GM12891 (cell line): ENCODE data around the gene PRDM4.

Source experiments
- POLR2A ChIP-seq: IDR thresholded peaks from 2 replicates; pipeline ENCODE4 v1.6.1; 2011; ENCODE audit warnings: low read depth, low read length, control low read depth
- POLR2AphosphoS5 ChIP-seq: IDR thresholded peaks from 2 replicates; pipeline ENCODE4 v1.6.1; 2011; ENCODE audit warnings: low read depth, low read length, control low read depth
- TAF1 ChIP-seq: IDR thresholded peaks from 2 replicates; pipeline ENCODE4 v1.6.1; 2011; ENCODE audit warnings: low read depth, low read length, control low read depth

DNA sequence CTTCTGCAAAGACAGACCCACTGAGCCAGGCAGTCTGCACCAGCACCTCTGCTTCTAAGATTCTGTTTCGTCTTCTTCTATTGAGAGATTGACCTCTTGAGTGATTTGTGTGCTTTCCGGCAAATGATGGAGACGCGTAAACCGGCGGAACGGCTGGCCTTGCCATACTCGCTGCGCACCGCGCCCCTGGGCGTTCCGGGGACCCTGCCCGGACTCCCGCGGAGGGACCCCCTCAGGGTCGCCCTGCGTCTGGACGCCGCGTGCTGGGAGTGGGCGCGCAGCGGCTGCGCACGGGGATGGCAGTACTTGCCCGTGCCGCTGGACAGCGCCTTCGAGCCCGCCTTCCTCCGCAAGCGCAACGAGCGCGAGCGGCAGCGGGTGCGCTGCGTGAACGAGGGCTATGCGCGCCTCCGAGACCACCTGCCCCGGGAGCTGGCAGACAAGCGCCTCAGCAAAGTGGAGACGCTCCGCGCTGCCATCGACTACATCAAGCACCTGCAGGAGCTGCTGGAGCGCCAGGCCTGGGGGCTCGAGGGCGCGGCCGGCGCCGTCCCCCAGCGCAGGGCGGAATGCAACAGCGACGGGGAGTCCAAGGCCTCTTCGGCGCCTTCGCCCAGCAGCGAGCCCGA, 14.3 kb upstream of the PRDM4 start:
- TF ChIP-seq POLR2A (no peak), POLR2AphosphoS5 (no peak), TAF1 (no peak)
